HS-5 (cell line): Measurements from ENCODE around the gene DNAJB6.

ENCODE experiments used
- DNase-seq: peaks from one replicate; pipeline ENCODE4 v3.0.0-alpha.2; 2012; ENCODE audit warnings: low read depth

Gene DNAJB6

DNA sequence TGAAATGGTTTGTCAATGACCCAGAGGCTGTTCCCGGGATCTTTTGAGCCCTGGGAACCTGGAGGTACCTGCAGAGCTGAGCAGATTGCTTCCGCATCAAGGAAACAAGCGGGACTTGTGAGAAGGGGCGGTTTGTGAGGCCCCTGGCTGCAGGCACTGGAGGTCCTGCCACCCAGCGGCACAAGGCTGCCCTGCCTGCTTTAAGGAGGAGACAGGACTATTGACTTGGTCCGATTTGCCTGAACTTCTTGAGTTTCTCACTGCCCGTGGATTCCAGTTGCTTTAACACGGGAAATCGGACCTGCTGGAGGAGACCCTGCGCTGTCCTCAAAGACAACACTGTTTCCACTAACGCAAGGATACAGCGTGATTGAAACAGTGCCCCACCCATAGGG is 130.1 kb downstream of the DNAJB6 start:
- no peak for DNase-seq
